22Rv1 (cell line): ENCODE data around the gene VSNL1.

ENCODE experiments used
- CTCF ChIP-seq: fragments of 450-650 bp; IDR thresholded peaks from 2 replicates; pipeline ENCODE4 v1.5.1; 2017; ENCODE audit warnings: mild to moderate bottlenecking
- ZFX ChIP-seq: fragments of 450-650 bp; IDR thresholded peaks from 2 replicates; pipeline ENCODE4 v1.6.1; 2017; ENCODE audit warnings: antibody characterized with exemption, borderline replicate concordance

DNA sequence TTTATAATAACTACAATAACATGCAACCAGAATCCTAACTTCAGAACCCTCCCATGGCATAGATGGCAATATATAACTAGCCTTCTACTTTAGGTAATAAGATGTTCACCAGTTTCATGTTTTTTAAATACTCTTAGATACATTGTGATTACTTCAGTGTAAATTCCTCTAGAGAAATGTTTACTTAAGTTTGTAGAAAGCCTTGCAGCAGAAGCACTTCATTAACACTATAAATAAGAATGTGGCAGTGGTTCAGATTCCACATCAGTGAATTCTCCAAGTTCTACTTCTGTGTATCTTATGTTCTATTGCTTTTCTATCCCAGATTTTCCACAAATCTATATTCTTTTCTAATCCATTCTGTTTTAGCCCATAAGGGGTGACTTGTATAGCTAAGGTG is 21.0 kb upstream of the VSNL1 start:
- no peak for TF ChIP-seq CTCF
- TF ChIP-seq ZFX, result no peak
